ENCODE measurements around the gene MAML1. TPM values are rescaled to one million over a fixed set of nuclear protein-coding genes. Genes with fewer than 3 reads are reported as not detected.

MAML1 gene
- polyA plus RNA-seq, 1 donor from 2014 or later, result 6.8 TPM

DNA sequence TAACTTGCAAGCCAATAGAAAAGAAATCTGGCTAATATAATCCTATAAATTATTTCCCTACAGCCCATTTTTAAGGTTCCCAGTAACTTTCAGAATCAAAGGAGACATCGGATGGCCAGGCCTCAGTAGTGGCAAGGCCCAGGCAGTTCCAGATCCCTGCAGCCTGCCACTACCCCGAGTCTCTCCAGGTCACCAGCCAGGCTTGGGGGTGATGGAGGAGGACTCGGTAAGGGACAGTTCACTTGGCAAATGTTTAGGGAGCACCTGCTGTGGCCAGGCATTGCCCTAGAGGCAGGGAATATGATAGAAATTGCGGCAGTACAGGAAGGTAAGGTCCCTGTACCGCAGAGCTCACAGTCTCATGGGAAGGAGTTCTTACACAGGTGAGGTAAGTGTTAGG lies 46.0 kb downstream of the MAML1 start:
- Histone ChIP-seq H3K36me3 (ENCODE audit: insufficient read depth, low read length) (no peaks in the 10 kb centered on the region), H3F3A (ENCODE audit: insufficient read depth, low read length, poor library complexity, severe bottlenecking) (no peaks in the 10 kb centered on the region), H3K9me3 (ENCODE audit: low read length) (no peaks in the 10 kb centered on the region), H3K4me2 (ENCODE audit: low read length) (no peak overlapping the region), H3K9me2 (ENCODE audit: insufficient read depth, low read length) (no peaks in the 10 kb centered on the region), H4K20me1 (ENCODE audit: insufficient read depth) (no peaks in the 10 kb centered on the region), H3K79me2 (replicated peaks; ENCODE audit: insufficient read depth, low read length) (no peaks in the 10 kb centered on the region), H2AFZ (ENCODE audit: low read depth, low read length) (no peak overlapping the region), H3K27ac (ENCODE audit: low read length) (no peak overlapping the region), H3K4me3 (ENCODE audit: low read length) (no peak overlapping the region), H3K9ac (ENCODE audit: low read length) (no peak overlapping the region), H3K27me3 (ENCODE audit: insufficient read depth, low read depth, low read length) (no peaks in the 10 kb centered on the region)
- TF ChIP-seq RAD21 (conservative IDR thresholded peaks at IDR 0.05) (no peak), POLR2AphosphoS5 (IDR thresholded peaks at IDR 0.05) (no peak), MXI1 (conservative IDR thresholded peaks at IDR 0.05; ENCODE audit: poor library complexity, severe bottlenecking) (no peak), TAF1 (IDR thresholded peaks at IDR 0.05; ENCODE audit: low read depth) (no peak), EZH2 (IDR thresholded peaks at IDR 0.05; ENCODE audit: borderline replicate concordance, insufficient read depth, low read length, poor library complexity, severe bottlenecking) (no peak), EP300 (conservative IDR thresholded peaks at IDR 0.05; ENCODE audit: poor library complexity, severe bottlenecking) (no peak), SMC3 (conservative IDR thresholded peaks at IDR 0.05; ENCODE audit: poor library complexity) (no peak)
- TF ChIP-seq, protein P1, sequence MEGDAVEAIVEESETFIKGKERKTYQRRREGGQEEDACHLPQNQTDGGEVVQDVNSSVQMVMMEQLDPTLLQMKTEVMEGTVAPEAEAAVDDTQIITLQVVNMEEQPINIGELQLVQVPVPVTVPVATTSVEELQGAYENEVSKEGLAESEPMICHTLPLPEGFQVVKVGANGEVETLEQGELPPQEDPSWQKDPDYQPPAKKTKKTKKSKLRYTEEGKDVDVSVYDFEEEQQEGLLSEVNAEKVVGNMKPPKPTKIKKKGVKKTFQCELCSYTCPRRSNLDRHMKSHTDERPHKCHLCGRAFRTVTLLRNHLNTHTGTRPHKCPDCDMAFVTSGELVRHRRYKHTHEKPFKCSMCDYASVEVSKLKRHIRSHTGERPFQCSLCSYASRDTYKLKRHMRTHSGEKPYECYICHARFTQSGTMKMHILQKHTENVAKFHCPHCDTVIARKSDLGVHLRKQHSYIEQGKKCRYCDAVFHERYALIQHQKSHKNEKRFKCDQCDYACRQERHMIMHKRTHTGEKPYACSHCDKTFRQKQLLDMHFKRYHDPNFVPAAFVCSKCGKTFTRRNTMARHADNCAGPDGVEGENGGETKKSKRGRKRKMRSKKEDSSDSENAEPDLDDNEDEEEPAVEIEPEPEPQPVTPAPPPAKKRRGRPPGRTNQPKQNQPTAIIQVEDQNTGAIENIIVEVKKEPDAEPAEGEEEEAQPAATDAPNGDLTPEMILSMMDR (IDR thresholded peaks at IDR 0.05; ENCODE audit: poor library complexity, severe bottlenecking), result no peak
- TF ChIP-seq, protein P2, sequence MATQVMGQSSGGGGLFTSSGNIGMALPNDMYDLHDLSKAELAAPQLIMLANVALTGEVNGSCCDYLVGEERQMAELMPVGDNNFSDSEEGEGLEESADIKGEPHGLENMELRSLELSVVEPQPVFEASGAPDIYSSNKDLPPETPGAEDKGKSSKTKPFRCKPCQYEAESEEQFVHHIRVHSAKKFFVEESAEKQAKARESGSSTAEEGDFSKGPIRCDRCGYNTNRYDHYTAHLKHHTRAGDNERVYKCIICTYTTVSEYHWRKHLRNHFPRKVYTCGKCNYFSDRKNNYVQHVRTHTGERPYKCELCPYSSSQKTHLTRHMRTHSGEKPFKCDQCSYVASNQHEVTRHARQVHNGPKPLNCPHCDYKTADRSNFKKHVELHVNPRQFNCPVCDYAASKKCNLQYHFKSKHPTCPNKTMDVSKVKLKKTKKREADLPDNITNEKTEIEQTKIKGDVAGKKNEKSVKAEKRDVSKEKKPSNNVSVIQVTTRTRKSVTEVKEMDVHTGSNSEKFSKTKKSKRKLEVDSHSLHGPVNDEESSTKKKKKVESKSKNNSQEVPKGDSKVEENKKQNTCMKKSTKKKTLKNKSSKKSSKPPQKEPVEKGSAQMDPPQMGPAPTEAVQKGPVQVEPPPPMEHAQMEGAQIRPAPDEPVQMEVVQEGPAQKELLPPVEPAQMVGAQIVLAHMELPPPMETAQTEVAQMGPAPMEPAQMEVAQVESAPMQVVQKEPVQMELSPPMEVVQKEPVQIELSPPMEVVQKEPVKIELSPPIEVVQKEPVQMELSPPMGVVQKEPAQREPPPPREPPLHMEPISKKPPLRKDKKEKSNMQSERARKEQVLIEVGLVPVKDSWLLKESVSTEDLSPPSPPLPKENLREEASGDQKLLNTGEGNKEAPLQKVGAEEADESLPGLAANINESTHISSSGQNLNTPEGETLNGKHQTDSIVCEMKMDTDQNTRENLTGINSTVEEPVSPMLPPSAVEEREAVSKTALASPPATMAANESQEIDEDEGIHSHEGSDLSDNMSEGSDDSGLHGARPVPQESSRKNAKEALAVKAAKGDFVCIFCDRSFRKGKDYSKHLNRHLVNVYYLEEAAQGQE (IDR thresholded peaks at IDR 0.05; ENCODE audit: borderline replicate concordance), result no peak

GRCh38 chr5:179779826-179780225 lies 47.2 kb downstream of the MAML1 start:
- Histone ChIP-seq H3K9ac (ENCODE audit: low read length) (no peak overlapping the region), H3K9me2 (ENCODE audit: insufficient read depth, low read length) (no peaks in the 10 kb centered on the region), H3K36me3 (ENCODE audit: insufficient read depth, low read length) (no peaks in the 10 kb centered on the region)

More at GRCh38 chr5:179779826-179780225, 47.2 kb downstream of the MAML1 start:
- Histone ChIP-seq H3K4me2 (ENCODE audit: low read length) (no peak overlapping the region), H3K27ac (ENCODE audit: low read length) (no peak overlapping the region), H3K9me3 (ENCODE audit: low read length) (no peaks in the 10 kb centered on the region), H2AFZ (ENCODE audit: low read depth, low read length) (no peak overlapping the region), H3K4me3 (ENCODE audit: low read length) (no peak overlapping the region), H3K27me3 (ENCODE audit: insufficient read depth, low read depth, low read length) (no peaks in the 10 kb centered on the region), H3K79me2 (replicated peaks; ENCODE audit: insufficient read depth, low read length) (no peaks in the 10 kb centered on the region), H3F3A (ENCODE audit: insufficient read depth, low read length, poor library complexity, severe bottlenecking) (no peaks in the 10 kb centered on the region), H4K20me1 (ENCODE audit: insufficient read depth) (no peaks in the 10 kb centered on the region)
- TF ChIP-seq TAF1 (IDR thresholded peaks at IDR 0.05; ENCODE audit: low read depth) (no peak), EP300 (conservative IDR thresholded peaks at IDR 0.05; ENCODE audit: poor library complexity, severe bottlenecking) (no peak), SMC3 (conservative IDR thresholded peaks at IDR 0.05; ENCODE audit: poor library complexity) (no peak), POLR2AphosphoS5 (IDR thresholded peaks at IDR 0.05) (no peak), RAD21 (conservative IDR thresholded peaks at IDR 0.05) (no peak), EZH2 (IDR thresholded peaks at IDR 0.05; ENCODE audit: borderline replicate concordance, insufficient read depth, low read length, poor library complexity, severe bottlenecking) (no peak), MXI1 (conservative IDR thresholded peaks at IDR 0.05; ENCODE audit: poor library complexity, severe bottlenecking) (no peak)
- TF ChIP-seq, protein P1 (IDR thresholded peaks at IDR 0.05; ENCODE audit: poor library complexity, severe bottlenecking), result no peak
- TF ChIP-seq, protein P2 (IDR thresholded peaks at IDR 0.05; ENCODE audit: borderline replicate concordance), result no peak

All from neural cell (in vitro differentiated cells).